Measurements from ENCODE around the gene GDPD3.

GDPD3 gene

DNA sequence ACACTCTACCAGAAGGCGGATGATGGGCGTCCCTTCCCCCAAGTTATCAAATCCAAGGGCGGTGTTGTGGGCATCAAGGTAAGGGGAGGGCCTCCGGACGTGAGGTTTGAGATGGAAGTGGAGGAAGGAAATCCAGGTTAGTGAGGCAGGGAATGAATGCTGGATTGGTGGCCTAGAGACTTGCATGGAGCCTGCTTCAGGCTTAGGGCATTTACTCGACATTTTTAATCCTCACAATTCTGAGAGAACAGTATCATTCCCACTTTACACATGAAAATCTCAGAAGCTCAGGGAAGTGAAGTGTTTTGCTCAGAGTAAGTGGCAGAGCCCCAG lies 45.8 kb downstream of the GDPD3 start:
- peaks cover 69% of the 10 kb centered on the region for H3K36me3 ChIP-seq (ENCODE audit: insufficient read depth, low read length)
- no peak for ATAC-seq (ENCODE audit: insufficient read depth, low read depth)
- peaks cover 47% of the 10 kb centered on the region for H4K20me1 ChIP-seq (ENCODE audit: insufficient read depth, low read length)
- TF ChIP-seq, protein P1, sequence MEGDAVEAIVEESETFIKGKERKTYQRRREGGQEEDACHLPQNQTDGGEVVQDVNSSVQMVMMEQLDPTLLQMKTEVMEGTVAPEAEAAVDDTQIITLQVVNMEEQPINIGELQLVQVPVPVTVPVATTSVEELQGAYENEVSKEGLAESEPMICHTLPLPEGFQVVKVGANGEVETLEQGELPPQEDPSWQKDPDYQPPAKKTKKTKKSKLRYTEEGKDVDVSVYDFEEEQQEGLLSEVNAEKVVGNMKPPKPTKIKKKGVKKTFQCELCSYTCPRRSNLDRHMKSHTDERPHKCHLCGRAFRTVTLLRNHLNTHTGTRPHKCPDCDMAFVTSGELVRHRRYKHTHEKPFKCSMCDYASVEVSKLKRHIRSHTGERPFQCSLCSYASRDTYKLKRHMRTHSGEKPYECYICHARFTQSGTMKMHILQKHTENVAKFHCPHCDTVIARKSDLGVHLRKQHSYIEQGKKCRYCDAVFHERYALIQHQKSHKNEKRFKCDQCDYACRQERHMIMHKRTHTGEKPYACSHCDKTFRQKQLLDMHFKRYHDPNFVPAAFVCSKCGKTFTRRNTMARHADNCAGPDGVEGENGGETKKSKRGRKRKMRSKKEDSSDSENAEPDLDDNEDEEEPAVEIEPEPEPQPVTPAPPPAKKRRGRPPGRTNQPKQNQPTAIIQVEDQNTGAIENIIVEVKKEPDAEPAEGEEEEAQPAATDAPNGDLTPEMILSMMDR (IDR thresholded peaks at IDR 0.05; ENCODE audit: borderline replicate concordance, extremely low read depth, low read length, poor library complexity, severe bottlenecking), result no peak
- TF ChIP-seq EZH2 (IDR thresholded peaks at IDR 0.05; ENCODE audit: borderline replicate concordance, low read depth, low read length, severe bottlenecking), result no peak
- no peaks in the 10 kb centered on the region for H3K9me3 ChIP-seq (ENCODE audit: insufficient read depth, low read length, severe bottlenecking)
- DNase-seq, result no peak
- peak overlapping the region; percentile 93 for H3K4me2 ChIP-seq (ENCODE audit: insufficient read depth, low read length)
- peaks cover 49% of the 10 kb centered on the region for H3K4me1 ChIP-seq (ENCODE audit: insufficient read depth, low read length)
- no peak overlapping the region for H2AFZ ChIP-seq (ENCODE audit: low read depth, low read length)
- H3K27ac ChIP-seq (ENCODE audit: low read length), result peak overlapping the region; percentile 83; the same call in 1 of the 2 replicates
- peak overlapping the region in 1 of 2 experiments; percentile 89; a peak in 2 of 4 replicates for H3K4me3 ChIP-seq (ENCODE audit: low read depth in 1 of 2, low read length in 2 of 2)
- peaks cover 66% of the 10 kb centered on the region for H3K79me2 ChIP-seq (ENCODE audit: insufficient read depth, low read length)
- H3K9ac ChIP-seq (ENCODE audit: low read depth, low read length), result peak overlapping the region; percentile 94
- H3K27me3 ChIP-seq (ENCODE audit: insufficient read depth, low read length, poor library complexity), result no peaks in the 10 kb centered on the region

DNA sequence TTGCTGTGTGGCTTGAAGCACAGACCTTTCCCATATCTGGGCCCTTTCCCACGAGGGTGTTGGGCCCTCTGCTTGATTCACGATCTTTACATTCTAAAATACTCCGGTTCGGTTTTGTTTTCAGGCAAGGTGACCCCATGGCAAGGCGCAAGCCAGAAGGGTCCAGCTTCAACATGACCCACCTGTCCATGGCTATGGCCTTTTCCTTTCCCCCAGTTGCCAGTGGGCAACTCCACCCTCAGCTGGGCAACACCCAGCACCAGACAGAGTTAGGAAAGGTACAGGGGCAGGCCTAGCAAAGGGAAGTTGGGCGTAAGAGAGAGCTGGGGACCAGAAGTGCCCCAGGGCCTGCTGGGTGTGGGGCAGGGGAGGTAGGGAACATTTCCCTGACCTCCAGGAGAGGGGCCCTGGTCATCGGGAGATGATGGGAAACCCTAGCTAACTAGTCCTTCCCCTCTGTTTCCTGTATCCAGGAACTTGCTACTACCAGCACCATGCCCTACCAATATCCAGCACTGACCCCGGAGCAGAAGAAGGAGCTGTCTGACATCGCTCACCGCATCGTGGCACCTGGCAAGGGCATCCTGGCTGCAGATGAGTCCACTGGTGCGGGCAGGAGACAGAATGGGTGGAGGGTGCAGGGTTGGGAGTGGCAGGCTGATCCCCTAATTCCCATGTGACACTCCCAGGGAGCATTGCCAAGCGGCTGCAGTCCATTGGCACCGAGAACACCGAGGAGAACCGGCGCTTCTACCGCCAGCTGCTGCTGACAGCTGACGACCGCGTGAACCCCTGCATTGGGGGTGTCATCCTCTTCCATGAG lies 46.4 kb downstream of the GDPD3 start:
- ATAC-seq (ENCODE audit: insufficient read depth, low read depth) (no peak), DNase-seq (no peak)
- Histone ChIP-seq H3K27ac (ENCODE audit: low read length) (peak overlapping the region; percentile 83), H3K27me3 (ENCODE audit: insufficient read depth, low read length, poor library complexity) (no peaks in the 10 kb centered on the region), H3K4me1 (ENCODE audit: insufficient read depth, low read length) (peaks cover 49% of the 10 kb centered on the region), H2AFZ (ENCODE audit: low read depth, low read length) (no peak overlapping the region), H3K79me2 (ENCODE audit: insufficient read depth, low read length) (peaks cover 66% of the 10 kb centered on the region), H4K20me1 (ENCODE audit: insufficient read depth, low read length) (peaks cover 47% of the 10 kb centered on the region), H3K36me3 (ENCODE audit: insufficient read depth, low read length) (peaks cover 64% of the 10 kb centered on the region), H3K9ac (ENCODE audit: low read depth, low read length) (peak overlapping the region; percentile 94), H3K4me2 (ENCODE audit: insufficient read depth, low read length) (peak overlapping the region; percentile 93), H3K9me3 (ENCODE audit: insufficient read depth, low read length, severe bottlenecking) (no peaks in the 10 kb centered on the region), H3K4me3 (ENCODE audit: low read depth in 1 of 2, low read length in 2 of 2) (peak overlapping the region; percentile 83 to 89)
- no peak for TF ChIP-seq EZH2 (IDR thresholded peaks at IDR 0.05; ENCODE audit: borderline replicate concordance, low read depth, low read length, severe bottlenecking)
- TF ChIP-seq, protein P1 (IDR thresholded peaks at IDR 0.05; ENCODE audit: borderline replicate concordance, extremely low read depth, low read length, poor library complexity, severe bottlenecking), result no peak

DNA sequence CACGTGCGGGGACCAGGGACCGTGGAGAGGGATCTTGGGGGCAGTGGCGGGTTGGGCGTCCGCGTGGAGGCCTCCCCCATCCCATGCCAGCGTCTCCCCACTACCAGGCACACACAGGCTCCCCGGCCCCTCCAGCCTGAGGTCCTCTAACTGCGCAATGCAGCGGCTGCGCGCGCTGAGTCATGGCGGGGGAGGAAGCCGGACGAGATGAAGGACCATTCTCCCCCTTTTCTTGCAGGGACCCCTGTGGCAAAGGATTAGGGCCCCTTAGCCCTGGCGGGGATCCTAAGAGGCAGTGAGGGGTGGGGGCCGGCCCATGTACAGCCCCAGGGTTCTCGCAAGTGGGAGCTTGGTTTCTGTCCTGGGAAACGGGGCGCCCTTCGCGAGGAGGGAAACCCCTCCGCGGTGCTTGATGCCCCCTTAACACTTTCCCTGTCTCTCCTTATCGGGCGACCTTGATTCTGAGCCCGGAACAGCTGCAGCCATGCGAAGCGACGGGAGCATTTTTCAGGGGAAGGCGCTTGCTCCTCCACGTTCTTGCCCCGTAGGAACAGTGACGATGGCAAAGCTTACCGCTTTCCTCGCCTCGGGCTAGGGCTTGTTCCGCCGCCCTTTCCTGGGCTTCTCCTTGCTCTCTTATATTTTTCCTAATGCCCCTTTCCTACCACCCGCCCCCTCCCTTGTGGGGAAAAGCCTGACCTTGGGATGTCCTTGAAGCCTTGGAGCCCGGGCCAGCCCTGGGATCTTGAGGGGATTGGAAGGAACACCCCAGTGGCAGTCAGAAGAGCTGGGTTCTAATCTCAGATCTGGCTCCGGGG lies 47.2 kb downstream of the GDPD3 start:
- peaks cover 49% of the 10 kb centered on the region for H3K4me1 ChIP-seq (ENCODE audit: insufficient read depth, low read length)
- no peaks in the 10 kb centered on the region for H3K9me3 ChIP-seq (ENCODE audit: insufficient read depth, low read length, severe bottlenecking)
- H3K9ac ChIP-seq (ENCODE audit: low read depth, low read length), result peak overlapping the region; percentile 94
- H3K79me2 ChIP-seq (ENCODE audit: insufficient read depth, low read length), result peaks cover 66% of the 10 kb centered on the region
- peaks cover 47% of the 10 kb centered on the region for H4K20me1 ChIP-seq (ENCODE audit: insufficient read depth, low read length)
- H2AFZ ChIP-seq (ENCODE audit: low read depth, low read length), result no peak overlapping the region
- no peaks in the 10 kb centered on the region for H3K27me3 ChIP-seq (ENCODE audit: insufficient read depth, low read length, poor library complexity)
- H3K4me3 ChIP-seq (ENCODE audit: low read depth in 1 of 2, low read length in 2 of 2), result peak overlapping the region; percentile 83 to 89
- DNase-seq (no peak), ATAC-seq (ENCODE audit: insufficient read depth, low read depth) (0 out of 3 replicates have a peak, but pooled peaks have one; percentile 1)
- H3K4me2 ChIP-seq (ENCODE audit: insufficient read depth, low read length), result peak overlapping the region; percentile 93
- TF ChIP-seq, protein P1 (IDR thresholded peaks at IDR 0.05; ENCODE audit: borderline replicate concordance, extremely low read depth, low read length, poor library complexity, severe bottlenecking), result peak; percentile 3
- no peak for TF ChIP-seq EZH2 (IDR thresholded peaks at IDR 0.05; ENCODE audit: borderline replicate concordance, low read depth, low read length, severe bottlenecking)
- peaks cover 56% of the 10 kb centered on the region for H3K36me3 ChIP-seq (ENCODE audit: insufficient read depth, low read length)
- H3K27ac ChIP-seq (ENCODE audit: low read length), result peak overlapping the region; percentile 83

Data from DND-41 (cell line).